Adrenal gland (tissue), 5 donors: ENCODE data around the gene EIF1B.

ENCODE experiments used
- CTCF ChIP-seq, 6 experiments: fragments of 450-650 bp in 4 of 6; fragments of 200-600 bp in 2 of 6; sonication (generic) in 1 of 6; IDR thresholded peaks; 1 replicate in 5 of 6; 2 replicates in 1 of 6; pipeline versions ENCODE4 v1.5.1 to v1.8.0; 2016 to 2021; ENCODE audit warnings: antibody characterized with exemption in 6 of 6, mild to moderate bottlenecking in 2 of 6, moderate library complexity in 1 of 6
- POLR2A ChIP-seq, 2 donors: fragments of 450-650 bp; IDR thresholded peaks; one replicate each; pipeline ENCODE4 v1.6.1; 2017; ENCODE audit warnings: antibody characterized with exemption in 2 of 2, mild to moderate bottlenecking in 2 of 2, moderate library complexity in 1 of 2
- donor health status: DM: no; HTN: no; CAD: no.

GRCh38 chr3:40264451-40264850, 45.1 kb upstream of the EIF1B start:
- no peak for TF ChIP-seq CTCF (IDR thresholded peaks at IDR 0.05)
- no peak for TF ChIP-seq POLR2A (IDR thresholded peaks at IDR 0.05)
